Superior temporal gyrus (tissue), 1 donor: ENCODE data around the gene AEBP1.

Experiments
- DNase-seq: peaks from one replicate; pipeline ENCODE4 v3.0.0-alpha.2; 2016; ENCODE audit errors: extremely low spot score

AEBP1 gene

GRCh38 chr7:44142028-44142427 lies 37.9 kb downstream of the AEBP1 start:
- DNase-seq, result no peak

GRCh38 chr7:44143646-44144250 lies 39.6 kb downstream of the AEBP1 start:
- no peak for DNase-seq

GRCh38 chr7:44144426-44144967 lies 40.4 kb downstream of the AEBP1 start:
- no peak for DNase-seq

- DNase-seq, result no peak
Measured at GRCh38 chr7:44144968-44145478, 40.9 kb downstream of the AEBP1 start.

- DNase-seq, result no peak
Measured at GRCh38 chr7:44145479-44145968, 41.4 kb downstream of the AEBP1 start.

GRCh38 chr7:44145969-44146911 lies 42.1 kb downstream of the AEBP1 start:
- peak; percentile 9 for DNase-seq

- DNase-seq, result peak; percentile 10
Measured at GRCh38 chr7:44147026-44147991, 43.2 kb downstream of the AEBP1 start.

- DNase-seq, result no peak
Measured at GRCh38 chr7:44148166-44148565, 44.0 kb downstream of the AEBP1 start.

GRCh38 chr7:44148961-44149536 lies 44.9 kb downstream of the AEBP1 start:
- DNase-seq, result no peak

GRCh38 chr7:44149571-44150465 lies 45.7 kb downstream of the AEBP1 start:
- no peak for DNase-seq

GRCh38 chr7:44150466-44150832 lies 46.3 kb downstream of the AEBP1 start:
- no peak for DNase-seq

GRCh38 chr7:44150966-44151941 lies 47.1 kb downstream of the AEBP1 start:
- no peak for DNase-seq

- no peak for DNase-seq
Measured at GRCh38 chr7:44151956-44152355, 47.8 kb downstream of the AEBP1 start.

GRCh38 chr7:44152971-44153947 lies 49.1 kb downstream of the AEBP1 start:
- DNase-seq, result no peak

- DNase-seq, result no peak
Measured at GRCh38 chr7:44153948-44154335, 49.8 kb downstream of the AEBP1 start.

- no peak for DNase-seq
Measured at GRCh38 chr7:44154703-44155102, 50.6 kb downstream of the AEBP1 start.
